Body of pancreas (tissue), 4 donors: ENCODE results near the gene WNK1. TPM values are rescaled to one million over a fixed set of nuclear protein-coding genes. Genes with fewer than 3 reads are reported as not detected.
"Not testable (repeated sequence)": the region's sequence is repeated elsewhere in the genome, so short reads cannot be mapped to it uniquely, and the experiment has no call there.

ENCODE experiments used
- ATAC-seq: fragments of 150-250 bp; one replicate; pipeline ENCODE4 v1.9.1; 2016
- DNase-seq, 4 donors: peaks; one replicate each; pipeline ENCODE4 v3.0.0-alpha.2; 2019
- H3K27ac ChIP-seq, 4 donors: fragments of 200-600 bp; sonication (generic); 1 replicate in 3 of 4; 2 replicates in 1 of 4; pipeline versions ENCODE4 v1.5.1 to v1.6.1; 2016 to 2019; ENCODE audit warnings: mild to moderate bottlenecking in 1 of 4, mixed read lengths in 1 of 4, moderate library complexity in 1 of 4
- H3K27me3 ChIP-seq, 2 donors: fragments of 200-600 bp; sonication (generic); one replicate each; pipeline ENCODE4 v1.6.0; 2016; ENCODE audit warnings: mild to moderate bottlenecking in 1 of 2
- H3K36me3 ChIP-seq, 2 donors: fragments of 200-600 bp; sonication (generic); replicated peaks in 1 of 2; 2 replicates each; pipeline ENCODE4 v1.5.1; 2016; ENCODE audit warnings: low read depth in 2 of 2; ENCODE audit not compliant: insufficient read depth in 1 of 2
- H3K4me1 ChIP-seq: fragments of 200-600 bp; sonication (generic); one replicate; pipeline ENCODE4 v1.6.0; 2016
- H3K4me3 ChIP-seq, 2 donors: fragments of 200-600 bp; sonication (generic); 1 replicate in 1 of 2; 2 replicates in 1 of 2; pipeline ENCODE4 v1.5.1; 2016 to 2019
- H3K9me3 ChIP-seq, 3 donors: fragments of 200-600 bp; sonication (generic); 1 replicate in 2 of 3; 2 replicates in 1 of 3; pipeline ENCODE4 v1.5.1; 2016
- CTCF ChIP-seq, 7 experiments: fragments of 450-650 bp in 4 of 7; fragments of 200-600 bp in 3 of 7; sonication (generic) in 3 of 7; IDR thresholded peaks; one replicate each; pipeline ENCODE4 v1.5.1; 2016 to 2019; ENCODE audit warnings: antibody characterized with exemption in 7 of 7
- POLR2A ChIP-seq, 3 donors: fragments of 450-650 bp; IDR thresholded peaks; one replicate each; pipeline ENCODE4 v1.6.1; 2016; ENCODE audit warnings: antibody characterized with exemption in 3 of 3, mild to moderate bottlenecking in 2 of 3
- WGBS, 2 donors: methylation state at CpG; one replicate each; pipeline ENCODE4 v1.1.5; 2017; 5-methylcytosine and 5-hydroxymethylcytosine counted together
- intact Hi-C: fragments of 100-400 bp; cut with DNase I; formaldehyde crosslinking; loops from one replicate; pipeline ENCODE4 v1.15.1; 2023
- total RNA-seq, 2 donors: library from RNA; depleted of rRNA; stranded (reverse); fragments of >200 nt; gene quantifications; one replicate each; pipeline ENCODE4 v1.1.0, GENCODE V29; 2016

Gene WNK1
- total RNA-seq, 2 donors from 2014 or later = 56.6 to 96.6 TPM

- Histone ChIP-seq H3K9me3 (no peaks in the 10 kb centered on the region), H3K27ac (no peak overlapping the region), H3K27me3 (no peaks in the 10 kb centered on the region), H3K4me3 (no peak overlapping the region), H3K36me3 (peaks cover 0 to 20% of the 10 kb centered on the region in 2 donors), H3K4me1 (no peaks in the 10 kb centered on the region)
- 83 to 92% methylated on average over 1 of the region's 1 CpG for WGBS, 2 donors
- DNase-seq (no peak), ATAC-seq (no peak)
- TF ChIP-seq CTCF (IDR thresholded peaks at IDR 0.05) = no peak
- TF ChIP-seq POLR2A (IDR thresholded peaks at IDR 0.05) = no peak
- intact Hi-C loops = no loop called here
Observed at GRCh38 chr12:920676-921075, 168.3 kb downstream of the WNK1 start.

- Histone ChIP-seq H3K9me3 (no peaks in the 10 kb centered on the region), H3K27ac (no peak overlapping the region), H3K27me3 (no peaks in the 10 kb centered on the region), H3K4me1 (no peaks in the 10 kb centered on the region), H3K4me3 (no peak overlapping the region), H3K36me3 (peaks cover 0 to 18% of the 10 kb centered on the region in 2 donors)
- no peak for DNase-seq
- ATAC-seq = no peak
- 76 to 82% methylated on average over 2 of the region's 2 CpGs for WGBS, 2 donors
- no peak for TF ChIP-seq CTCF (IDR thresholded peaks at IDR 0.05)
- no peak for TF ChIP-seq POLR2A (IDR thresholded peaks at IDR 0.05)
- intact Hi-C loops = no loop called here
Observed at GRCh38 chr12:922285-922684, 169.9 kb downstream of the WNK1 start.

- no peaks in the 10 kb centered on the region for H3K9me3 ChIP-seq
- 89 to 90% methylated on average over 12 of the region's 12 CpGs for WGBS, 2 donors
- TF ChIP-seq CTCF (IDR thresholded peaks at IDR 0.05) (no peak), POLR2A (IDR thresholded peaks at IDR 0.05) (no peak)
- no peaks in the 10 kb centered on the region for H3K27me3 ChIP-seq
- ATAC-seq = no peak
- H3K4me3 ChIP-seq = no peak overlapping the region
- H3K27ac ChIP-seq = no peak overlapping the region
- intact Hi-C loops = no loop called here
- no peaks in the 10 kb centered on the region for H3K4me1 ChIP-seq
- H3K36me3 ChIP-seq = peaks cover 11 to 32% of the 10 kb centered on the region in 2 donors
- no peak for DNase-seq
Observed at GRCh38 chr12:926641-927040, 174.3 kb downstream of the WNK1 start.

- intact Hi-C loops = no loop called here
- Histone ChIP-seq H3K27ac (no peak overlapping the region), H3K9me3 (no peaks in the 10 kb centered on the region), H3K4me1 (no peaks in the 10 kb centered on the region), H3K27me3 (no peaks in the 10 kb centered on the region), H3K4me3 (no peak overlapping the region), H3K36me3 (peaks cover 11 to 21% of the 10 kb centered on the region in 2 donors)
- TF ChIP-seq CTCF (IDR thresholded peaks at IDR 0.05) (no peak), POLR2A (IDR thresholded peaks at IDR 0.05) (no peak)
- ATAC-seq (no peak), DNase-seq (no peak)
- 93% methylated on average over 5 of the region's 5 CpGs for WGBS, 2 donors
Observed at GRCh38 chr12:931060-931459, 178.7 kb downstream of the WNK1 start.

- Histone ChIP-seq H3K27ac (no peak overlapping the region), H3K36me3 (peaks cover 11 to 19% of the 10 kb centered on the region in 2 donors), H3K4me1 (no peaks in the 10 kb centered on the region), H3K4me3 (no peak overlapping the region), H3K9me3 (no peaks in the 10 kb centered on the region), H3K27me3 (no peaks in the 10 kb centered on the region)
- WGBS, 2 donors = 78 to 99% methylated on average over 4 of the region's 4 CpGs
- ATAC-seq (no peak), DNase-seq (no peak)
- intact Hi-C loops = no loop called here
- no peak for TF ChIP-seq POLR2A (IDR thresholded peaks at IDR 0.05)
- no peak for TF ChIP-seq CTCF (IDR thresholded peaks at IDR 0.05)
Observed at GRCh38 chr12:931591-931990, 179.2 kb downstream of the WNK1 start.

- ATAC-seq, H3K4me1 ChIP-seq, DNase-seq, H3K9me3 ChIP-seq, H3K27ac ChIP-seq, H3K4me3 ChIP-seq, intact Hi-C loops, H3K27me3 ChIP-seq, H3K36me3 ChIP-seq: not testable (repeated sequence)
- 96% methylated on average over 12 of the region's 12 CpGs for WGBS, 2 donors
Observed at GRCh38 chr12:935891-936290, 183.5 kb downstream of the WNK1 start.
